ENCODE measurements around the gene ORC5. TPM values are rescaled to one million over a fixed set of nuclear protein-coding genes. Genes with fewer than 3 reads are reported as not detected.

ORC5 gene
- total and polyA plus RNA-seq, 8 donors: 2.8 to 16.5 (median 11.3) TPM

DNA sequence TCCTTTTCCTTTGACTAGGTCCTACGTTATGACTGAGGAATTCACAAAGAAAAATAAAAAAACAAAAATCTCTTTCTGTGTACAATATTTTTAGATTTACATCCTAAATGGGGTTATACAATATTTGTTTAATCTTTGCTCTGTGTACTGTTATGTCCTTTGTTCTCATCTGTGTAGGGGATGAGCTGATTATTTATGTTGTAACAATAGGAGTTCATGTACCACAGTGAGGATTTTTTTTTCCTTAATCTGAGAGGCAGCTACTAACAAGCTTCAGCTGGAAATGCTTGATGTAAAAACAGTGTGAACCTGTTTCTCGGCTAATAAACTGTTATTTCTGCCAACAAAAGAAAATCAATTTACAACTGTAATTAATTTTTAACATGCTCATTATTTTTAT, 58.0 kb downstream of the ORC5 start:
- Histone ChIP-seq H3K36me3 (peaks cover 0 to 2% (median 0%) of the 10 kb centered on the region in 3 donors), H3K9me3 (no peaks in the 10 kb centered on the region), H3K27me3 (no peaks in the 10 kb centered on the region), H3K4me1 (no peaks in the 10 kb centered on the region), H3K4me3 (no peak overlapping the region), H3K27ac (no peak overlapping the region)
- whole genome bisulfite sequencing, 2 donors: 73 to 76% methylated on average over 2 of the region's 2 CpGs
- intact Hi-C loops (cut with DNase I): no loop called here
- FAIRE-seq (no peak), DNase-seq (no peak), ATAC-seq (no peak)
- TF ChIP-seq, protein P1, sequence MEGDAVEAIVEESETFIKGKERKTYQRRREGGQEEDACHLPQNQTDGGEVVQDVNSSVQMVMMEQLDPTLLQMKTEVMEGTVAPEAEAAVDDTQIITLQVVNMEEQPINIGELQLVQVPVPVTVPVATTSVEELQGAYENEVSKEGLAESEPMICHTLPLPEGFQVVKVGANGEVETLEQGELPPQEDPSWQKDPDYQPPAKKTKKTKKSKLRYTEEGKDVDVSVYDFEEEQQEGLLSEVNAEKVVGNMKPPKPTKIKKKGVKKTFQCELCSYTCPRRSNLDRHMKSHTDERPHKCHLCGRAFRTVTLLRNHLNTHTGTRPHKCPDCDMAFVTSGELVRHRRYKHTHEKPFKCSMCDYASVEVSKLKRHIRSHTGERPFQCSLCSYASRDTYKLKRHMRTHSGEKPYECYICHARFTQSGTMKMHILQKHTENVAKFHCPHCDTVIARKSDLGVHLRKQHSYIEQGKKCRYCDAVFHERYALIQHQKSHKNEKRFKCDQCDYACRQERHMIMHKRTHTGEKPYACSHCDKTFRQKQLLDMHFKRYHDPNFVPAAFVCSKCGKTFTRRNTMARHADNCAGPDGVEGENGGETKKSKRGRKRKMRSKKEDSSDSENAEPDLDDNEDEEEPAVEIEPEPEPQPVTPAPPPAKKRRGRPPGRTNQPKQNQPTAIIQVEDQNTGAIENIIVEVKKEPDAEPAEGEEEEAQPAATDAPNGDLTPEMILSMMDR (IDR thresholded peaks at IDR 0.05): no peak

DNA sequence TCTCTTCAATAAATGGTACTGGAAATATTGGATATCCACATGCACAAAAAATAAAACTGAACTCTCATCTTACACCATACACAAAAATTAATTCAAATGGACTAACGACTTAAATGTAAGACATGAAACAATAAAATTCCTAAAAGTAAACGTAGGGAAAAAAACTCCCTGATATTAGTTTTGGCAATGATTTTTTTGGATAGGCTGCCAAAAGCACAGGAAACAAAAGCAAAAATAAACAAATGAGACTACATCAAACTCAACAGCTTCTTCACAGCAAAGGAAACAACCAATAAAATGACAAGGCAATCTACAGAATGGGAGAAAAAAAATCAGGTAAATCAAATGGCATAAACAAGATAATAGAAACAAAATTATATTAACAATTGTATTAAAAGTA, 65.7 kb downstream of the ORC5 start:
- no peaks in the 10 kb centered on the region for H3K36me3 ChIP-seq
- intact Hi-C loops (cut with DNase I): no loop called here
- H3K27ac ChIP-seq: no peak overlapping the region
- H3K4me1 ChIP-seq: peaks cover 0 to 7% (median 0%) of the 10 kb centered on the region in 3 donors
- no peaks in the 10 kb centered on the region for H3K9me3 ChIP-seq
- no peak for ATAC-seq
- no peak for DNase-seq
- H3K4me3 ChIP-seq: no peak overlapping the region
- no peak for FAIRE-seq
- TF ChIP-seq, protein P1 (IDR thresholded peaks at IDR 0.05): no peak
- H3K27me3 ChIP-seq: no peaks in the 10 kb centered on the region
- WGBS, 2 donors: 22 to 32% methylated on average over 2 of the region's 2 CpGs

DNA sequence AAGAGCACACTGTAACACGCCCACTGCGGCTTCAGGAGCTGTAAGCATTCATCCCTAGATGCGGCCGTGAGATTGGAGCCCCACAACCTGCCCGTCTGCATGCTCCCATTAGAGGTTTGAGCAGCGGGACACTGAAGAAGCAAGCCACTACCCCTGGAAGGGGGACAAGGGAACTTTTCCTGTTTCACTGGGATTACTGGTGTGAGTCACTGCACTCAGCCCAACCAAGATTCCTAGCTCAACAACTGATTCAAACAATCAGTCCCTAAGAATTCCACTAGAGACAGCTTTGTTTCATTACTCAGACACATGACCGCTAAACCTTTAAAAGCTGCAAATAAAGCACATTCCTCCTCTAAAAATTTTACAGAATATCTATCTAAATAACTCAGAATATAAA, 69.8 kb downstream of the ORC5 start:
- FAIRE-seq: no peak
- intact Hi-C loops (cut with DNase I): no loop called here
- H3K4me3 ChIP-seq: no peak overlapping the region
- no peaks in the 10 kb centered on the region for H3K27me3 ChIP-seq
- no peak overlapping the region for H3K27ac ChIP-seq
- no peaks in the 10 kb centered on the region for H3K36me3 ChIP-seq
- DNase-seq: no peak
- ATAC-seq: no peak
- TF ChIP-seq, protein P1 (IDR thresholded peaks at IDR 0.05): no peak
- H3K4me1 ChIP-seq: peaks cover 6 to 15% (median 7%) of the 10 kb centered on the region in 3 donors
- no peaks in the 10 kb centered on the region for H3K9me3 ChIP-seq
- WGBS, 2 donors: 95 to 98% methylated on average over 7 of the region's 7 CpGs

GRCh38 chr7:104137511-104137910, 70.3 kb downstream of the ORC5 start:
- Histone ChIP-seq H3K9me3 (no peaks in the 10 kb centered on the region), H3K4me1 (peaks cover 7 to 12% (median 7%) of the 10 kb centered on the region in 3 donors), H3K36me3 (no peaks in the 10 kb centered on the region), H3K27me3 (no peaks in the 10 kb centered on the region), H3K4me3 (no peak overlapping the region), H3K27ac (no peak overlapping the region)
- intact Hi-C loops (cut with DNase I): no loop called here
- TF ChIP-seq, protein P1 (IDR thresholded peaks at IDR 0.05): no peak
- DNase-seq (no peak), ATAC-seq (no peak), FAIRE-seq (no peak)
- 96 to 98% methylated on average over 10 of the region's 10 CpGs for WGBS, 2 donors

DNA sequence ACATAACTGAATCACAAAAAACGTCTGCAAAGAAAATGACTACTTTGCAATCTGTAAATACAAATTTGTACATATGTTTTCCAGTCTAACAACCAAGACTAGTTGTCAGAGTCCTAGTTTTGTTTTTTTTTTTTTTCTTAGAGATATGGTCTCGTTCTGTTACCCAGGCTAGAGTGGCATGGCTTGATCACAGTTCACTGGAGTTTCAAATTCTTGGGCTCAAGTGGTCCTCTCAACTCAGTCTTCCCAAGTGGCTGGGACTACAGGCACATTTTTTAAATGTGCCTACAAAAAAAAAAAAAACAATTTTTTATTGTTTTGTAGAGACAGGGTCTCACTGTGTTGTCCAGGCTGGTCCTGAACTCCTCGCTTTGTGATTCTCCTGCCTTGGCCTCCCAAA, 70.8 kb downstream of the ORC5 start:
- intact Hi-C loops (cut with DNase I): no loop called here
- no peak for FAIRE-seq
- TF ChIP-seq, protein P1 (IDR thresholded peaks at IDR 0.05): no peak
- no peak overlapping the region for H3K4me3 ChIP-seq
- peaks cover 7 to 9% (median 7%) of the 10 kb centered on the region in 3 donors for H3K4me1 ChIP-seq
- no peaks in the 10 kb centered on the region for H3K27me3 ChIP-seq
- no peak for ATAC-seq
- no peaks in the 10 kb centered on the region for H3K9me3 ChIP-seq
- H3K27ac ChIP-seq: no peak overlapping the region
- H3K36me3 ChIP-seq: no peaks in the 10 kb centered on the region
- DNase-seq: no peak
- 81 to 84% methylated on average over 3 of the region's 3 CpGs for WGBS, 2 donors
